ENCODE measurements around the gene SUN2. TPM values are rescaled to one million over a fixed set of nuclear protein-coding genes. Genes with fewer than 3 reads are reported as not detected.

Gene SUN2
- total RNA-seq, 1 experiment from 2014 or later = 67.3 TPM

GRCh38 chr22:38698407-38699094 is 57.2 kb downstream of the SUN2 start:
- no peak for DNase-seq (ENCODE audit: low read depth)

- DNase-seq (ENCODE audit: low read depth) = peak; percentile 24
These were observed 58.2 kb downstream of the SUN2 start for GRCh38 chr22:38697425-38698089.

- DNase-seq (ENCODE audit: low read depth) = peak; percentile 85
These were observed 59.0 kb downstream of the SUN2 start for GRCh38 chr22:38696606-38697424.

DNA sequence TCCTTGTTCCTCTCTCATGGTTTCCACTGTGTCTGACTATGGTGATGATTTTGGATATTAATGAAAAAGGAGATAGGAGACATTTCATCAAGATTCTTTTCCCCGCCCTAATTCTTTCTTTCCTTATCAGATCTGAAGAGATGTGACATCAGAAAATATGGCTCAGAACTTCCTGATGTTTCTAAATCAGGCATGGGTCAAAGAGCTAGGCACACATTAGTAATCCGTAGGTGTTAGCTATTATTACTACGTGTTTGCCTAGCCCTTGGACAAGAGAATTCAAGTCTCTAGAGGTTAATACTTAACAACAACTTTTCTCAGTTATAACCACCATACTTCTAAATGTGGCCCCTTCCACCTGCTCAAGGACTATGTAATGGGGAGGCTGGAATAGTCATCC is 60.9 kb downstream of the SUN2 start:
- DNase-seq (ENCODE audit: low read depth) = no peak

DNA sequence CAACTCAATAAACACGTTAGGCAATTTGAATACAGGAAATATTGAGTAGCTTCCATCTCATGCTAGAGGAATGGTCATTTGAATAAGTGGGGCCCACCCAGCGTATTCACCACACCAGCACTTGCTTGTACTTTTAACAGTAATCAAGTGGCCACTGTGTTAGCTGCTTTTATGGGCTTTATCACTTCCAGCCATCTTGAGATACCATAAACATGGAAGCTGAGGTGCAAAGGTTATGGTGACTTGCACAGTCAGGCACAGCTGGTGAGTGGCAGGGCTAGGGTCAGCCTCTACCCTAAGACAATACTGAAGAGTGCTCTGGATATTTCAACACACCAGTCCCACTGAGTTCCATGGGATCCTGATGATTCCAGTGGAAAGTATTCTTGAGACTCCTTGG is 61.7 kb downstream of the SUN2 start:
- DNase-seq (ENCODE audit: low read depth) = no peak

GRCh38 chr22:38689651-38690050 is 66.1 kb downstream of the SUN2 start:
- DNase-seq (ENCODE audit: low read depth) = no peak

- no peak for DNase-seq (ENCODE audit: low read depth)
These were observed 70.0 kb downstream of the SUN2 start for GRCh38 chr22:38685761-38686160.

GRCh38 chr22:38684895-38685294 is 70.9 kb downstream of the SUN2 start:
- DNase-seq (ENCODE audit: low read depth) = no peak

Other genes starting within 250 kb of the SUN2 start
- 233 and 380 TPM in 2 replicates for gene DDX17, start 249.7 kb downstream of the SUN2 start, total RNA-seq (2014; rRNA removed; shearing (Covaris generic))
- 0.10 TPM in 1 of 2 replicates, not detected in the other for gene DMC1, start 185.8 kb downstream of the SUN2 start, total RNA-seq (2014; rRNA removed; shearing (Covaris generic))
- 0.17 and 0.79 TPM in 2 replicates for gene FAM227A, start 99.6 kb downstream of the SUN2 start, total RNA-seq (2014; rRNA removed; shearing (Covaris generic))
- gene CBY1, start 99.4 kb downstream of the SUN2 start, total RNA-seq (2014; rRNA removed; shearing (Covaris generic)) = 9.4 and 19.4 TPM in 2 replicates
- gene TOMM22, start 74.0 kb downstream of the SUN2 start, total RNA-seq (2014; rRNA removed; shearing (Covaris generic)) = 52.4 and 53.4 TPM in 2 replicates
- gene JOSD1, start 55.1 kb downstream of the SUN2 start, total RNA-seq (2014; rRNA removed; shearing (Covaris generic)) = 53.3 and 68.9 TPM in 2 replicates
- gene GTPBP1, start 50.1 kb downstream of the SUN2 start, total RNA-seq (2014; rRNA removed; shearing (Covaris generic)) = 22.1 and 37.5 TPM in 2 replicates
- 6.9 and 13.2 TPM in 2 replicates for gene DNAL4, start 38.1 kb upstream of the SUN2 start, total RNA-seq (2014; rRNA removed; shearing (Covaris generic))
- gene NPTXR, start 88.0 kb upstream of the SUN2 start, total RNA-seq (2014; rRNA removed; shearing (Covaris generic)) = 0.76 and 1.9 TPM in 2 replicates
- gene CBX6, start 116.2 kb upstream of the SUN2 start, total RNA-seq (2014; rRNA removed; shearing (Covaris generic)) = 12.2 and 18.4 TPM in 2 replicates
- gene APOBEC3A, start 201.6 kb upstream of the SUN2 start, total RNA-seq (2014; rRNA removed; shearing (Covaris generic)) = not detected in 2 replicates
- gene APOBEC3B, start 226.3 kb upstream of the SUN2 start, total RNA-seq (2014; rRNA removed; shearing (Covaris generic)) = 14.8 and 22.6 TPM in 2 replicates